ENCODE results near the gene AKNAD1. TPM values are rescaled to one million over a fixed set of nuclear protein-coding genes. Genes with fewer than 3 reads are reported as not detected.

Gene AKNAD1
- total and polyA plus RNA-seq, 10 of the 15 experiments (the other 5 are each of a cell fraction or from before 2014, with no cell fraction given) = 0.05 to 0.13 (median 0.10) TPM; not detected in 7

GRCh38 chr1:108861566-108861965 is 4.7 kb upstream of the AKNAD1 start:
- CTCF ChIA-PET = interaction anchor here (1.4 to 3.0 kb wide), 4 partner anchors 10 to 32 kb away, joined by 3 to 20 read pairs (median 4); no protein-coding TSS in a partner anchor
- H3K27me3 ChIP-seq (replicated peaks in 1 of 2; ENCODE audit: control insufficient read depth in 2 of 2, insufficient read depth in 2 of 2, low read length in 1 of 2) = no peaks in the 10 kb centered on the region; a peak in 1 of 4 replicates
- H3K4me3 ChIP-seq = no peak overlapping the region
- no peak for ATAC-seq
- no peak overlapping the region for H3K4me2 ChIP-seq (ENCODE audit: control insufficient read depth, insufficient read depth)
- intact Hi-C loops (cut with micrococcal nuclease; ENCODE audit: unreplicated experiment) (no loop called here), in situ Hi-C loops (cut with MboI) (no loop called here)
- H3K9me3 ChIP-seq (replicated peaks; ENCODE audit: control insufficient read depth, insufficient read depth, low read length) = no peaks in the 10 kb centered on the region
- no peak overlapping the region for H3K27ac ChIP-seq (ENCODE audit: control insufficient read depth, insufficient read depth)
- no peak for FAIRE-seq
- no peak for DNase-seq (ENCODE audit: low read depth, low spot score)
- no peaks in the 10 kb centered on the region for H4K20me1 ChIP-seq (ENCODE audit: control insufficient read depth, insufficient read depth)
- POLR2A ChIA-PET = no interaction called here
- SMC1A ChIA-PET (ENCODE audit: uncharacterized antibody, unreplicated experiment) = interaction anchor here (0.8 to 2.5 kb wide), 6 partner anchors 10 to 36 kb away, joined by 3 to 12 read pairs (median 4); no protein-coding TSS in a partner anchor
- peaks cover 5% of the 10 kb centered on the region; the same call in 1 of the 2 replicates for H3K4me1 ChIP-seq (ENCODE audit: control insufficient read depth, insufficient read depth, low read length)
- no peak overlapping the region for H2AFZ ChIP-seq (ENCODE audit: control insufficient read depth, low read depth, low read length)
- 85% methylated on average over 6 of the region's 6 CpGs for WGBS (ENCODE audit: insufficient coverage, insufficient replicate concordance, low lambda C conversion rate, missing lambda C conversion rate)
- no peaks in the 10 kb centered on the region for H3K79me2 ChIP-seq (ENCODE audit: control insufficient read depth, insufficient read depth, low read length)
- H3K9ac ChIP-seq (ENCODE audit: control insufficient read depth, insufficient read depth, low read length) = no peak overlapping the region
- RAD21 ChIA-PET (ENCODE audit: unreplicated experiment) = interaction anchor here (0.9 kb wide), 1 partner anchor 17 kb away, joined by 3 read pairs; no protein-coding TSS in a partner anchor
- no TSS peak for BruUV-seq (replicated peaks)
- H3K36me3 ChIP-seq (ENCODE audit: control insufficient read depth in 2 of 2, insufficient read depth in 2 of 2, low read length in 1 of 2) = no peaks in the 10 kb centered on the region
- TF ChIP-seq MEF2B (IDR thresholded peaks at IDR 0.05; ENCODE audit: partially characterized antibody, poor library complexity, severe bottlenecking) (no peak), TCF12 (IDR thresholded peaks at IDR 0.05; ENCODE audit: low read depth, low read length) (no peak), ZBTB33 (IDR thresholded peaks at IDR 0.05) (no peak), PAX5 (IDR thresholded peaks at IDR 0.05; ENCODE audit: borderline replicate concordance, low read depth, low read length) (no peak), STAT1 (conservative IDR thresholded peaks at IDR 0.05) (no peak), ZBTB11 (CRISPR knock-in tag; IDR thresholded peaks at IDR 0.05) (no peak), E4F1 (IDR thresholded peaks at IDR 0.05; ENCODE audit: borderline replicate concordance, partially characterized antibody) (no peak), RFX5 (IDR thresholded peaks at IDR 0.05; ENCODE audit: low read depth, low read length) (no peak), MYB (IDR thresholded peaks at IDR 0.05; ENCODE audit: borderline replicate concordance, low read depth, low read length) (no peak), JUND (IDR thresholded peaks at IDR 0.05; ENCODE audit: low read depth, low read length) (no peak), HDAC6 (IDR thresholded peaks at IDR 0.05; ENCODE audit: unreplicated experiment) (no peak), PRDM15 (CRISPR knock-in tag; IDR thresholded peaks at IDR 0.05) (no peak)

Measured in GM12878 (cell line).